Cardiac septum (tissue), 1 donor: ENCODE results near the gene PRM3. TPM values are rescaled to one million over a fixed set of nuclear protein-coding genes. Genes with fewer than 3 reads are reported as not detected.

Source experiments
- DNase-seq: peaks from one replicate; pipeline ENCODE4 v3.0.0-alpha.2; 2020; ENCODE audit warnings: low spot score
- intact Hi-C: fragments of 100-400 bp; cut with DNase I; formaldehyde crosslinking; loops from one replicate; pipeline ENCODE4 v1.14.0; 2022
- long read RNA-seq: library from polyadenylated mRNA; unstranded; transcript quantifications from one replicate; pipeline ENCODE4 v2.0.0, GENCODE V29; 2021
- total RNA-seq: library from RNA; stranded (reverse); fragmentation: NEBNext Ultra II Directional; extraction: Animal tissue kit (Norgen Biotek cat#: 25700); gene quantifications from one replicate; pipeline ENCODE4 v1.2.1, GENCODE V29; 2021
- donor health status: DM: no; HTN: no; CAD: no.

Gene PRM3, protein sequence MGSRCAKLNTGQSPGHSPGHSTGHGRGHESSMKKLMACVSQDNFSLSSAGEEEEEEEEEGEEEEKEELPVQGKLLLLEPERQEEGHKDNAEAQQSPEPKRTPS
- not detected for total RNA-seq
- long read RNA-seq: 0 reads

DNA sequence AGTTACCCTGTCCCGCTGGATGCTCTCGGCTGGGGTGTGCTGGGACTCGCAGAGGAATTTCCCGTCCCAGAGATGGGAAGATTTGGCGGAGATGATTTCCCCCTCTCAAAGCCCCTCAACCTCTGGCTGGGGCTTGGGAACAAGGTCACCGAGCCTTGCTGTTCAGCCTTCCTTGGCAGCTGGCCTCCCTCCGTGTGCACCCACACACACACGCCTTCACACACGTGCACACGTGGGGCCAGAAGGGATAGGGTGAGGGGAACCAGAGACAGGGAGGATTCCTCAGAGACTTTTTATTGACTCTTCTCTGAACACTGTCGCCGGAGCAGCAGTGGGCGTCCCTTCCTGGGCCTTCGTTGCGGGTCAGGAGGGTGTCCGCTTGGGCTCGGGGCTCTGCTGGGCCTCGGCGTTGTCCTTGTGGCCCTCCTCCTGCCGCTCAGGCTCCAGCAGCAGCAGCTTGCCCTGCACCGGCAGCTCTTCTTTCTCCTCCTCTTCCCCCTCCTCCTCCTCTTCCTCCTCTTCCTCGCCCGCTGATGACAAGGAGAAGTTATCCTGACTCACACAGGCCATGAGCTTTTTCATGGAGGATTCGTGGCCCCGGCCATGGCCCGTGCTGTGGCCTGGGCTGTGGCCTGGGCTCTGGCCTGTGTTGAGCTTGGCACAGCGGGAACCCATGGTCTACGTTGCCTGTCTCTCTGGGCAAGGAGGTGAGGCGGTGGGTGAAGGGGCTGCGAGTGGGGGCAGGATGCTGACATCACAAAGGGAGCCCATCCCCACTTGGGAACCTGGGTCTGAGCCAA lies at the start of gene PRM3:
PRM3 (minus strand) TSS at position 709 of the 800 bp plus-strand sequence; CDS start at position 675, 34 bp downstream.
- DNase-seq: no peak
- intact Hi-C loops: no loop called here

DNA sequence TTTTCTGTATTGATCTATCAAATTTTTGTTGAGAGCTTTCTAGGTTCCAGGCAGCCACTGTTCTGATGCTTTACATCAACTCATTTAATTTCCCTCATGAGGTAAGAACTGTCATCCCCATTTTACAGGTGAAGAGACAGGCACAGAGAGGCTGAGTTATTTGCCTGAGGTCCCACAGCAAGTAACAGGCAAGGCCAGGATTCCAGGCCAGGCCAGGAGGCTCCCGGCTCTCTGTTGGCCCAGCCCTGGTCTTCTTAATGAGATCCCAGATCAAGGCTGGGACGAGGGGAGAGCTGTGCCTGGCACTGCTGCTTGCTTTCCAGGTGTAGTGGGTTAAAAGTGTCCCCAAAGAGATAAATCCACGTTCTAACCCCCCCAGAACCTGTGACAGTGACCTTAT lies 49.4 kb upstream of the PRM3 start:
- DNase-seq: no peak
- intact Hi-C loops: loop anchor here (10.0 kb wide), 1 partner anchor 62 kb away; no protein-coding TSS in a partner anchor

DNA sequence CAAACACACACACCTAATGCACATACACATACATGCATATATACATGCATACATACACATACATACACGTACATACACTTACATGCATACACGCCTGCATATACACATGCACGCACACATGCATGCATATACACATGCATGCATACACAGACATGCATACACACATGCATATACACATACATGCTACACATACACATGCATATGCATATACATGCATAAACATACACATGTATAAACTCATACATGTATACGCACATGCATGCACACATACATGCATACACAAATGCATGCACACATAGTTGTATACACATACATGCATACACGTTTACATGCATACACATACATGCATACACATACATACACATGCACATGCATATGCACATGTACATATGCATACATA lies 48.2 kb upstream of the PRM3 start:
- no peak for DNase-seq
- intact Hi-C loops: loop anchor here (10.0 kb wide), 1 partner anchor 63 kb away; no protein-coding TSS in a partner anchor

DNA sequence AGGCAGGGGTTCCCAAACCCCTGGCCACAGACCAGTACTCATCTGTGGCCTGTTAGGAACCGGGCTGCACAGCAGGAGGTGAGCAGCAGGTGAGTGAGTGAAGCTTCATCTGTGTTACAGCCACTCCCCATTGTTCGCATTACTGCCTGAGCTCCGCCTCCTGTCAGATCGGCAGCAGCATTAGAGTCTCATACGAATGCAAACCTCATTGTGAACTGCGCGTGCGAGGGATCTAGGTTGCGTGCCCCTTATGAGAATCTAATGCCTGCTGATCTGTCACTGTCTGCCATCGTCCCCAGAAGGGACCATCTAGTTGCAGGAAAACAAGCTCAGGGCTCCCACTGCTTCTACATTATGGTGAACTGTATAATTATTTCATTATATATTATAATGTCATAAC lies 46.7 kb upstream of the PRM3 start:
- no peak for DNase-seq
- intact Hi-C loops: loop anchor here (10.0 kb wide), 1 partner anchor 65 kb away; no protein-coding TSS in a partner anchor

DNA sequence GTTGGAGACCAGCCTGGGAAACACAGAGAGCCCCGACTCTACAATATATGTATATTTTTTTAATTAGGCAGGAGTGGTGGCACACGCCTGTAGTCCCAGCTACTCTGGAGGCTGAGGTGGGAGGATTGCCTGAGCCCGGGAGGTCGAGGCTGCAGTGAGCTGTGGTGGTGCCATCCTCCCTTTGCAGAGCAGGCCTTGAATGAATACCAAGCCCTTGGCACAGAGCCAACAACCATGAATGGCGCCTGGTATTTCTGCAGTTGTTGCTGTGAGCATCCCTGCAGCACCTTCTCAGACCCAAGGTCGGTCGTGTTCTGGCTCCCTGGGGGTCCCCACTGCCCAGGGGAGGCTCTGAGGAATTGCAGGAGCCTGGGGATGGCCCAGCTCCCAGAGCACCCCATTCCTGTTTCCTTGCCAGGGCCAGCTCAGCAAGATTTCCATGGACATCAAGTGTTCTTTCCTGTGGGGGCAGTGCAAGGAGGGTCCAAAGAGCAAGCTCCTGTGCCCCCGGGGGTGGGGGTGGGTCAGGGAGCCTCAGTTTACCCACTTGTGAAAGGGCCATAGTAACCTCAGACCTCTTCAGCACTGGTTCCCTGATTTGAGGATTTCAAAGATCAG lies 46.2 kb upstream of the PRM3 start:
- DNase-seq: no peak
- intact Hi-C loops: loop anchor here (10.0 kb wide), 1 partner anchor 65 kb away; no protein-coding TSS in a partner anchor

DNA sequence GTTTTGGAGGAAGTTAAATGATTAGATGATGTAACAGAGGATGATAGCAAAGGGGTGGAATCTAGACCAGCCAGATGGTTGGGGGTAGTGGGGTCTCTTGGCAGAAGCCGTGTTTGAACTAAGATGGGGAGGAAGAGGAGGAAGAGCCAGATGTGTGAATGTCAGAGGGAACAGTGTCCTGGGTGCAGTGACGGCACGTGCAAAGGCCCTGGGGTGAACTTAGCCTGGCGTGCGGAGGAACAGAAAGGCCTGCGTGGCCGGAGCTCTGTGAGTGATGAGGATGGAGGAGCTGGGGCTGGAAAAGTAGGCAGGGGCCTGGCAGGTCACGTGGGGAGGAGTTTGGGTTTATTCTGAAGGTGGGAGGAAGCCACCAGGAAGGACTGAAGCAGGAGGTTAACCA lies 45.4 kb upstream of the PRM3 start:
- intact Hi-C loops: no loop called here
- DNase-seq: no peak

- DNase-seq: no peak
- intact Hi-C loops: no loop called here
Observed at GRCh38 chr16:11316331-11317015, 43.0 kb upstream of the PRM3 start.

- no peak for DNase-seq
- intact Hi-C loops: no loop called here
Observed at GRCh38 chr16:11315510-11315909, 42.1 kb upstream of the PRM3 start.

- intact Hi-C loops: no loop called here
- DNase-seq: no peak
Observed at GRCh38 chr16:11314309-11314894, 41.0 kb upstream of the PRM3 start.

- intact Hi-C loops: no loop called here
- DNase-seq: no peak
Observed at GRCh38 chr16:11313493-11314308, 40.3 kb upstream of the PRM3 start.

GRCh38 chr16:11312718-11313492 lies 39.5 kb upstream of the PRM3 start:
- no peak for DNase-seq
- intact Hi-C loops: no loop called here

DNA sequence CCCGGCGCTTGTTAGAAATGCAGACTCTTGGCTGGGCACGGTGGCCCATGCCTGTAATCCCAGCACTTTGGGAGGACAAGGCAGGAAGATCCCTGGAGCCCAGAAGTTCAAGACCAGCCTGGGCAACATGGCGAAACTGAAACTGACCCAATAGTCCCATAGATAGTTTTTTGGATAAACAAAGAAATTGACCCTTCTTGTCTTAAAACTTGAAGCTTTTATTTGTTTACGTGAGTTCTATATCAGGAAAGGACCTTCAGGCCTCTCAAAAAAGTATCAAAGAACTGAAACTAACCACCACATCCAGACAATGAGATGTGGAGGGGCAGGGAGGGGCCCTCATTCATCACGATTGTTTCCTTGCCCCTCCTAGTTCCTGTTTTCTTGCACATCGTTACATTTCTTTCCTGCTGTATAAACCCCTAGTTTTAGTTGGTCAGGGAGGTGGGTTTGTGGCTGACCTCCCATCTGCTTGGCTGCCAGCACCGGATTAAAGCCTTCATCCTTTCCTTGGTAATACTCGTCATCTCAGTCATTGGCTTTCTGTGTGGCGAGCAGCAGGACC lies 37.6 kb upstream of the PRM3 start:
- intact Hi-C loops: no loop called here
- no peak for DNase-seq

DNA sequence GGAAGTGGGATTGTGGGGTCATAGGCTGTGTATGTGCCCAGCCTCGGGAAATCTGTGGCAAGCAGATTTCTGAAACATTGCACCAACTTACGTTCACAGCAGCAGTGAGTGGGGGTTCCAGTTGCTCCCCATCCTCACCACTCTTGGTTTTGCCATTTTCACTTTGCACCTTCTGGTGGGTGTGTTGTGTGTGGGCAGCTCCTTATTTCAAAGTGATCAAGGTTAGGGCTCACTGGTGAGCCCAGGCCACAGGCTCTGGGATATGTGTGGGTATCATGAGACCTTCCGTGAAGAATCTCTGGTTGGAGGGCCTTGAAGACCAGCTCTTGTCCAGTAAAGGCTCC lies 37.2 kb upstream of the PRM3 start:
- intact Hi-C loops: no loop called here
- no peak for DNase-seq

DNA sequence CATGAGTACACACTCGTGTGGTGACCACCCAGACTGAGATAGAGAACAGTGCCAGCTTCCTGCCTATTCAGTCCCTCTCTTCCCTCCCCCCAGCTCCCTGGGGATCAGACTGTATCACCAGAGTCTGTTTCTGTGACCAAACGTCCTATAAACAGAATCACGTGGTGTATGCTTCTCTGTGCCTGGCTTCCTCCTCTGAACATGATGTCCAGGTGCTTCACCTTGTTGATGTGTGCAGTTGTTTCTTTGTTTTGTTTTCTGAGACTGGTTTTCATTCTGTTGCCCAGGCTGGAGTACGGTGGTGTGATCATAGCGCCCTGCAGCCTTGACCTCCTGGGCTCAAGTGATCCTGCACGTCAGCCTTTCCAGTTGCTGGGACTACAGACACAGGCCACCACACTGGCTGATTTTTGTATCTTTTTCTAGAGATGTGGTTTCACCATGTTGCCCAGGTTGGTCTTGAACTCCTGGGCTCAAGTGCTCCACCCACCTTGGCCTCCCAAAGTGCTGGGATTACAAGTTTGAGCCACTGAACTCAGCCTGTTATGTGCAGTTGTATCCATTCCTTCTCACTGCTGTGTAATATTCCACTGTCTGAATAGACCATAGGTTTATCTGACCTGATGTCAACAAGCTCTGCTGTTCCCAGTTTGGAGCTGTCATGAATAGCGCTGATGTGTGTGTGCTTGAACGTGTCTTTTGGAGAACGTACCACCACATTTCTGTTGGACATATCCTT lies 36.6 kb upstream of the PRM3 start:
- no peak for DNase-seq
- intact Hi-C loops: no loop called here

- intact Hi-C loops: no loop called here
- no peak for DNase-seq
Observed at GRCh38 chr16:11308493-11309283, 35.3 kb upstream of the PRM3 start.

DNA sequence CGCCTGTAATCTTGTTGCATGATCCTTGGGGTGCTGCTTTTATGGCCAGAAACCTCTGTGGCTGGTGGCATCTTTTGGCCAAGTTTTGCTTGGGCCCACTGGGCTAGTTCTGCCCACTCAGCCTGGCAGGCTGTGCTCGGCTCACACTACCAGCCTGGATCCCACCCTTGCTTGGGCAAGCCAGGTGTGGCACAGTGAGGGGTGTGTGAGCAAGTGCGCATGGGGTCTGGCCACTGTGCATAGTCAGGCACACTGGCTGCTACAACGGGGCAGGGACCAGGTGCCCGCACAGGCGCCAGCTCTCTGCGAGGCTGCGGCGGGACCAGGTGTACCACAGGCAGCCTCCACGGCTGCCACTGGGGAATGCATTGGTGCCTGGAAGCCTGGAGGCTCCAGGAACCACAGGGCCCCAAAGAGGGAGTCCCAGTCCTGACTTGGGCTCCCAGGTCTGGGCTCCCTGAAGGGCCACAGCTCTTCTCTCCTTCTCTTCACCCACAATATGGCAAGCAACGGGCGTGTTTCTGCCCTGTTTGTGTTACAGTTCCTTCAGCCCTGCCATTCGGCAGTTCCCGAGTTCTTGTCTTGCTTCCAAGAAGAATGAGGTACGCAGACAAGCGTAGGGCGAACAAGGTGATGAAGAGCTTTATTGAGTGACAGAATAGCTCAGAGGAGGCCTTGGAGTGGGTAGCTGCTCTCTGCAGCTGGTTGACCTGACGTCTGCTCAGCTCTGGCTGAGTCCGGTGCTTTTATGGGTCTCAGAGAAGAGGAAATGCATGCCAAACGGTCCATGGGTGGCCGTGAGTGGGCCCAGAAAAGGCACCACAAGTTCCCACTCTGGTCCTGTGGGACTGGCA lies 34.4 kb upstream of the PRM3 start:
- intact Hi-C loops: no loop called here
- no peak for DNase-seq
